HG03558 (cell line): ENCODE results near the gene CD47.

Experiments
- ATAC-seq: cut with Tn5 transposase; IDR thresholded peaks from one replicate; pipeline ENCODE4 v1.9.1; 2021; ENCODE audit warnings: moderate number of reproducible peaks; ENCODE audit not compliant: unreplicated experiment; ENCODE audit errors: extremely low read depth

Gene CD47

DNA sequence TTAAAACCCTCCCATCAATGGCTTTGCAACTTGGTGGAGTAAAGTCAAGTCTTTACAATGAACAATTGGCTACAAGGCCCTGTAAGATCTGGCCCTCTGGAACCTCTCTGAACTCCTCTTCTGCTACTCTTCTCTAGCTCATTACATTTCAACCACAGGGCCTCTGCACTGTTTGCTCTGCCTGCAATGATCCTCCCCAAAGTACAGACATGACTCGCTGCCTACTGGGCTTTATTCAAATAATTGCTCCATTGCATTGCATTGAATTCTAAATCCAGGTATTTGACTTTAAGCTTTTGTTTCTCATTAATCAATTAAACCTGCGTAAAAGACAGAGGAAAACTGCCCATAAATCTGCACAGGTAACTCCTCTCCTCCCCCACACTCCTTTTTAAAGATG, 96.7 kb downstream of the CD47 start:
- ATAC-seq: no peak

DNA sequence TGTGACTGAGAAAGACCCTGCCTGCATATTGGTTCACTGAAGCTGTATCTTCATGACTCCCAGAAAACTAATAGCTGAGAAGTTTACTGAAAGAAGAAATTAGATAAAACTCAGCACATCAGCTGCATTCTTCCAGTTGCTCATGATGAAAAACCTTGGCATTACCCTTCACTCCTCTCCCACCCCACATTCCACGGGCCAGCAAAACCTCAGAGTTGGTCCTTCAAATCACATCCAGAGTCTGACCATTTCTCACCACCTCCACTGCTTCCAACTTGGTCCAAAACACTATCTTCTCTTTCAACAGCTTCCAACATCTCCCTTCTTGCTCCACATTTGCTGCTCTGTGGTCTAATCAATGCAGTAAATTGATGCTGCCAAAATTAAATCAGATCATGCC, 97.1 kb downstream of the CD47 start:
- no peak for ATAC-seq
